AG09309 (cell line): ENCODE results near the gene TRIM28.
A peak's percentile ranks its signal among the peaks of the same experiment; 100 is the strongest.

Experiments
- DNase-seq: peaks from one replicate; pipeline ENCODE4 v3.0.0-alpha.2; 2010; ENCODE audit warnings: low read depth
- H3K4me3 ChIP-seq: 2 replicates; pipeline ENCODE4 v1.5.1; 2011; ENCODE audit warnings: mild to moderate bottlenecking, low read depth, low read length, moderate library complexity; ENCODE audit not compliant: control insufficient read depth
- TF ChIP-seq, protein P1 (sequence below): IDR thresholded peaks from 2 replicates; pipeline ENCODE4 v1.5.1; 2011; ENCODE audit warnings: mild to moderate bottlenecking, low read depth, low read length, inconsistent platforms; ENCODE audit not compliant: insufficient read depth, control insufficient read depth; ENCODE audit errors: missing control alignments

Gene TRIM28

DNA sequence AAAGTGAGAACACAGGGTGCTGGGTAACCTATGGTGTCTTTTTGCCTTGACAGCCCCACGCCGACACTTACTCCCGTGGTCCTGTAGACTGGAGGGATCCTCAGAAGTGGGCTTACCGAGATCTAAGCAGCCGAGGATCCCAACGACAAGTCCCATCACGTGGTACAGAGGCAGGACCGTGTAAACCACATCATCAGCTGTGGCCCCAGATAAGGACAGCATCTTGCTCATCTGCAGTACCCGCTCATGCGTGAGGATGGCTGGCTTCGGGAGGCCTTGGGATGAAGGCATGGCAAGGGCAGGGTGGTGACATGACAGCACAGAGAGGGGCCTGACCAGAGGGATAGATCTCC is 34.2 kb upstream of the TRIM28 start:
- no peak overlapping the region for H3K4me3 ChIP-seq
- TF ChIP-seq, protein P1, sequence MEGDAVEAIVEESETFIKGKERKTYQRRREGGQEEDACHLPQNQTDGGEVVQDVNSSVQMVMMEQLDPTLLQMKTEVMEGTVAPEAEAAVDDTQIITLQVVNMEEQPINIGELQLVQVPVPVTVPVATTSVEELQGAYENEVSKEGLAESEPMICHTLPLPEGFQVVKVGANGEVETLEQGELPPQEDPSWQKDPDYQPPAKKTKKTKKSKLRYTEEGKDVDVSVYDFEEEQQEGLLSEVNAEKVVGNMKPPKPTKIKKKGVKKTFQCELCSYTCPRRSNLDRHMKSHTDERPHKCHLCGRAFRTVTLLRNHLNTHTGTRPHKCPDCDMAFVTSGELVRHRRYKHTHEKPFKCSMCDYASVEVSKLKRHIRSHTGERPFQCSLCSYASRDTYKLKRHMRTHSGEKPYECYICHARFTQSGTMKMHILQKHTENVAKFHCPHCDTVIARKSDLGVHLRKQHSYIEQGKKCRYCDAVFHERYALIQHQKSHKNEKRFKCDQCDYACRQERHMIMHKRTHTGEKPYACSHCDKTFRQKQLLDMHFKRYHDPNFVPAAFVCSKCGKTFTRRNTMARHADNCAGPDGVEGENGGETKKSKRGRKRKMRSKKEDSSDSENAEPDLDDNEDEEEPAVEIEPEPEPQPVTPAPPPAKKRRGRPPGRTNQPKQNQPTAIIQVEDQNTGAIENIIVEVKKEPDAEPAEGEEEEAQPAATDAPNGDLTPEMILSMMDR = no peak

DNA sequence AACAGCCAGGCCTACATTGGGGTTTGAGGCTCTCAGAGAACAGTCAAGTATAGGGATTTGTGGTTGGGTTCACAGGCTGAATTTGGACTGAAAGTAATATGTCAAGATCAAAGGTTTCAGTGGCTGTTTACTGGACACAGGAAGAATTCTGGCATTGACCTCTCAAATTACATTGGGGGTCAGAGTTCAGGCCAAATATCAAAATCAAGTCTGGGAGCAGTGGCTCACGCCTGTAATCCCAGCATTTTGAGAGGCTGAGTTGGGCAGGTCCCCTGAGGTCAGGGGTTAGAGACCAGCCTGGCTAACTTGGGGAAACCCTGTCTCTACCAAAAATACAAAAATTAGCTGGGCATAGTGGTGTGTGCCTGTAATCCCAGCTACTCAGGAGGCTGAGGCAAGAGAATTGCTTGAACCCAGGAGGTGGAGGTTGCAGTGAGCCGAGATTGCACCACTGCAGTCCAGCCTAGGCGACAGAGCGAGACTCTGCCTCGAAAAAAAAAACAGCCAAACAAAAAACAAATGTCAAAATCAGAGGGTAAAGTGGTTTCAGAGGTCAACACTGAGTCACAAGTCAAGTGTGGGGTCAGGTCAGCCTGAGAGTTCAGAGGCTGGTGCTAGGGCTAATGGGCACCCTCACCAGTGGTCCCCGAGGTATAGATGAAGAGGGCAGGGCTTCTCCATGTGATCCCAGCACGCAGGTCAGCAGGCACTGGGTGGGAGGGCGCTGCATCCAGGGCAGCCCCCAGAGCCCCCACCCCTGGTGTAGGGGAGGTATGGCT is 33.6 kb upstream of the TRIM28 start:
- H3K4me3 ChIP-seq = no peak overlapping the region
- no peak for DNase-seq
- TF ChIP-seq, protein P1 = no peak

More for the DNA sequence above, 34.2 kb upstream of the TRIM28 start:
- DNase-seq = no peak

DNA sequence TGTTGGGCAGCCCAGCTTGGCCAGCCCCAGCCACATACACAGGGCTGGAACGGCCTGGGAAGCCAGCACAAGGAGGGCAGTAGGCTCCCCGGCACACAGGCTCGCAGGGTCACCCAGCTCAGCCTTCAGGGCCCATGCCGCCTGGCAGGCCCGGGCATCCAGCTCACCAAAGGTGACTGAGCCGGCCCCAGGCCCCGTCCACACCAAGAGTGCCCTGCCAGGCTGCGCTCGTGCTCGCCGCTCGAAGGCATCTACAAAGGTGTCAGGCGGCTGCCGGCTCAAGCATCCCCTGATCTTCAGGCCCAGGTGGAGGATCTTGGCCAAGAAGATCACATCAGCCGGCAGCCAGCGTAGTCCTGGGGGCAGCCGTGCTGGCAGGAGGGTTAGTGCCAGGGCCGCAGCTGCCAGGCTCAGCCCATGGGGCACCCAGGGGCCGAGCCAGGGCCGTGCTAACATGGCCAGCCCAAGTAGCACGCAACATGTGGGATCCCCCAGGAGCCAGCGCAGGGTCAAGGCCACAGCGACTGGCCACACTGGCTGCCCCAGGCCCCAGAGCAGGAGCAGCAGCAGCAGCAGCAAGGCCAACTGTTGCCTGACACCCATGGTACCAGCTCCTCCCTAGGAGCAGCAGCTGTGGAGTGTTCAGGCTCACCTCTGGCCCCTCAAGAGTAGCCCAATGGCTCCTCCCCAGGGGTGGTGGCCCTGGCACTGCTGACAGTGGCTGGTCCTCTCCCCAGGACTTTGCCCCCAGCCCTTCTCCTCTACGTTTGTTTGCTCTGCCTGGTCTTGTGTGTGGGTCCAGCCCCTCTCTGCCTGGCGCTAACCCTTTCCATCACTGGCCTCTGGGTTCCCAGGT is 32.3 kb upstream of the TRIM28 start, which contains the start of gene SLC27A5:
SLC27A5 (minus strand) TSS at position 640 of the 856 bp plus-strand sequence; CDS start at position 603, 37 bp downstream.
- DNase-seq = no peak
- TF ChIP-seq, protein P1 = no peak
- no peak within 1 kb of the TSS for H3K4me3 ChIP-seq

DNA sequence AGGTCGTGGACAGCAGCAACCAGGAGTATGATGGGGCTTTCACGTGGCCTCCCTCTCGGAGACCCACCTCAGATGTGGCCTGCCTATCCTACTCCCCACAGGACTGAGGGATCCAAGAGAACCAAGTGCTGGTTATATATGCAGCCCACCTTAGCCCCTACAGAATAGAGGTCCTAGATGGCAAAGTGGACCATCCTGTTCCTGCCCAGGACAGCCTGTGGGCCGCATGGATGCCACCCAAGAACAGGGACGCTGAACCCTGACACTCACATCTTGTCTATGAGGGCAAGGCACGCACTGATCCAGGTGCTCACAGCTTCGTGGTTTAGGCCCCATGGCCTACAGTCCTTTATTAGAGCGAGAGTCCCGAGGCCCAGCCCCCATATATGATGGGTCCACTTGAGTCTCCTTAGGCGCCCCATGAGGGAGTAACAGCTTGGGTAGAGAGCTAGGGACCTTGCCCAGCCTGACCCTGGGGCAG is 30.6 kb upstream of the TRIM28 start:
- TF ChIP-seq, protein P1 = no peak
- no peak for DNase-seq
- H3K4me3 ChIP-seq = no peak overlapping the region

DNA sequence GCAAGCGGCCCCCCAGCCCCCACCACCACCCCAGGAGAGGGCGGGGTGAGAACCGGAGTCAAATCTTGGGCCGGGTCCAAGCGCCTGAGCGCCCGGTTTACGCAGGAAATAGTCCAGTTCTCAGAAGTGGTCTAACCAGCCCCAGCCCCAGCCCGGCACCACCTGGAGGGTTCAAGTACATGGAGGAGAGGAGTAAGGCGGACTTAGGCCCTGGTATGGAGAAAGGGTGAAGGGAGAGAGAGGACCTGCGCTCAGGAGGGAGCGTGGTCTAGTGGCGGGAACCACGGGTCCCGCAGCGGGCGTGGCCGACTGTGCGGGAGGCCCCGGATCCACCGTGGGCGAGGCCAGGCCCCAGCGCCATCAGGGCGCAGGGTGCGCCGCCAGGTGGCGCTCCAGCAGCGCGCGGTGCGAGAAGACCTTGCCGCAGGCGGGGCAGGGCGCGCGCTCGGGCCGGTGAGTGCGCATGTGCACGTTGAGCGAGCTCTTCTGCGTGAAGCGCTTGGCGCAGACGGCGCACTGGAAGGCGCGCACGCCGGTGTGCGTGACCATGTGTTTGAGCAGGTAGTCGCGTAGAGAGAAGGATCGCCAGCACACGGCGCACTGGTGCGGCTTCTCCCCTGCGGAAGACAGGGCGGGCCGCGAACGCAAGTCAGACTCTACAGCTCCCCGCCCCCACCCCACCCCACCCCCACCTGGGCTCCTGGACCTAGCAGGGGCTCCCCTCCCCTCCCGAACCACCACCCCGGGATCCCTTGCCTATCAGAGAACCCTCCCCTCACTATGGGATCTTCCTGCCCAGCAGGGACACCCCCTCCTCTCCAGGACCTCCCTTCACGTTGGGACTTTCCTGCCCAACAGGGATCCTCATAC is 29.9 kb upstream of the TRIM28 start:
- H3K4me3 ChIP-seq = peak overlapping the region; percentile 30
- peak; percentile 20 for DNase-seq
- TF ChIP-seq, protein P1 = peak; percentile 52

DNA sequence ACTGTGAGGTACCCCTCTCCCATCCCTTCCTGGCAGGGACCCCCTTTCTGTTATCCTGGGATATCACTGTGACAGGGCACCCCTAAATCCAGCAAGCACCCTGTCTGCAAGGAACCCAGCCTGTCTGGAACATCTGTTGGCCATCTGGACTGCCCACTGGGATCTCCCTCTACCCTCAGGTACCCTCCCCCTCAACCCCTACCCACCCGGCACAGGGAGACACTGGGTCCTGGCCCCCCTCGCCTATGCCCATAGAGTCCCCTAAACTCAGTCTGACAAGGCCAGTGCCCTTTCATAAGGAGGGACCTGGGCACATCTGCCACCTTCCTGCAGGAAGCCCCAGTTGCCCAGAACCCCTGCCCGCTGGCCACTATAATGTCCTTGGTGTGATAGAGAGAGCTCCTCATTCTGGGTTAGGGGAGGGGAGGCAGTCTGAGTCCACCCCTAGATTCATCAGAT is 29.3 kb upstream of the TRIM28 start:
- H3K4me3 ChIP-seq = peak overlapping the region; percentile 30
- no peak for DNase-seq
- TF ChIP-seq, protein P1 = no peak
